MV-4-11 (cell line): ENCODE measurements around the gene MRC2.
"Not testable (repeated sequence)": the region's sequence is repeated elsewhere in the genome, so short reads cannot be mapped to it uniquely, and the experiment has no call there.

ENCODE experiments used
- DNase-seq: peaks from one replicate; lab custom pipeline; 2025; lab: John Stamatoyannopoulos, UW

MRC2 gene

GRCh38 chr17:62627219-62627903 lies at the start of gene MRC2:
Gene MRC2 (plus strand): TSS chr17:62627670. CDS start chr17:62627803, 133 bp downstream.
- DNase-seq: peak; percentile 64

- DNase-seq: no peak
Observed at GRCh38 chr17:62578757-62579487, 48.5 kb upstream of the MRC2 start.

- no peak for DNase-seq
Observed at GRCh38 chr17:62580947-62581346, 46.5 kb upstream of the MRC2 start.

- DNase-seq: no peak
Observed at GRCh38 chr17:62581764-62582163, 45.7 kb upstream of the MRC2 start.

GRCh38 chr17:62587554-62587953 lies 39.9 kb upstream of the MRC2 start:
- no peak for DNase-seq

- no peak for DNase-seq
Observed at GRCh38 chr17:62588109-62588508, 39.4 kb upstream of the MRC2 start.

- DNase-seq: peak; percentile 40
Observed at GRCh38 chr17:62591333-62591732, 36.1 kb upstream of the MRC2 start.

GRCh38 chr17:62591822-62592221 lies 35.6 kb upstream of the MRC2 start:
- peak; percentile 76 for DNase-seq

- no peak for DNase-seq
Observed at GRCh38 chr17:62592341-62593099, 35.0 kb upstream of the MRC2 start.

- no peak for DNase-seq
Observed at GRCh38 chr17:62595484-62595883, 32.0 kb upstream of the MRC2 start.

GRCh38 chr17:62596662-62597061 lies 30.8 kb upstream of the MRC2 start:
- no peak for DNase-seq

- DNase-seq: no peak
Observed at GRCh38 chr17:62597150-62597549, 30.3 kb upstream of the MRC2 start.

- no peak for DNase-seq
Observed at GRCh38 chr17:62597920-62598319, 29.6 kb upstream of the MRC2 start.

GRCh38 chr17:62599964-62600657 lies 27.4 kb upstream of the MRC2 start:
- no peak for DNase-seq

- DNase-seq: no peak
Observed at GRCh38 chr17:62600805-62601204, 26.7 kb upstream of the MRC2 start.

- DNase-seq: peak; percentile 16
Observed at GRCh38 chr17:62601471-62601870, 26.0 kb upstream of the MRC2 start.

- DNase-seq: not testable (repeated sequence)
Observed at GRCh38 chr17:62603783-62604182, 23.7 kb upstream of the MRC2 start.

- DNase-seq: no peak
Observed at GRCh38 chr17:62605588-62605987, 21.9 kb upstream of the MRC2 start.

GRCh38 chr17:62611292-62611691 lies 16.2 kb upstream of the MRC2 start:
- peak; percentile 63 for DNase-seq

- peak; percentile 96 for DNase-seq
Observed at GRCh38 chr17:62611728-62612127, 15.7 kb upstream of the MRC2 start.

GRCh38 chr17:62612289-62612688 lies 15.2 kb upstream of the MRC2 start:
- DNase-seq: peak; percentile 77

GRCh38 chr17:62613095-62613494 lies 14.4 kb upstream of the MRC2 start:
- not testable (repeated sequence) for DNase-seq
